Measurements from ENCODE around the gene STXBP6.
A peak's percentile ranks its signal among the peaks of the same experiment; 100 is the strongest.

Gene STXBP6

GRCh38 chr14:24858684-24859083, 191.3 kb downstream of the STXBP6 start:
- Histone ChIP-seq H3K36me3 (ENCODE audit: control insufficient read depth in 1 of 2, insufficient read depth in 2 of 2, low read depth in 1 of 2, low read length in 2 of 2) (peaks cover 0 to 22% of the 10 kb centered on the region in 2 experiments), H3K4me3 (ENCODE audit: insufficient read depth in 1 of 2, low read depth in 1 of 2, low read length in 2 of 2) (no peak overlapping the region), H3K23ac (ENCODE audit: low read length in 2 of 2) (no peak overlapping the region), H3K18ac (ENCODE audit: low read depth in 1 of 2, low read length in 2 of 2) (no peak overlapping the region), H2BK12ac (ENCODE audit: low read length in 2 of 2) (no peak overlapping the region), H3K27me3 (ENCODE audit: control insufficient read depth in 1 of 2, insufficient read depth in 1 of 2, low read length in 2 of 2) (no peaks in the 10 kb centered on the region), H3K4me1 (ENCODE audit: control insufficient read depth, insufficient read depth, low read depth, low read length) (no peaks in the 10 kb centered on the region), H3K27ac (ENCODE audit: low read length, poor library complexity, severe bottlenecking) (no peak overlapping the region), H3K9me3 (ENCODE audit: control insufficient read depth, low read length) (no peaks in the 10 kb centered on the region), H3K4ac (ENCODE audit: low read depth in 1 of 2, low read length in 2 of 2) (no peak overlapping the region), H2BK5ac (ENCODE audit: low read depth, low read length, poor library complexity, severe bottlenecking) (no peak overlapping the region), H3K14ac (ENCODE audit: low read length in 2 of 2) (no peak overlapping the region), H4K8ac (ENCODE audit: low read length) (no peak overlapping the region), H3K9ac (ENCODE audit: low read length) (no peak overlapping the region), H3K4me2 (ENCODE audit: low read length, poor library complexity, severe bottlenecking) (no peak overlapping the region), H2BK120ac (ENCODE audit: low read depth, low read length) (no peak overlapping the region), H3K79me1 (replicated peaks; ENCODE audit: low read length, poor library complexity, severe bottlenecking) (no peaks in the 10 kb centered on the region), H2AK5ac (ENCODE audit: low read length, severe bottlenecking) (no peak overlapping the region), H2AFZ (ENCODE audit: low read depth, low read length) (no peak overlapping the region), H2BK15ac (ENCODE audit: low read depth, poor library complexity, severe bottlenecking) (no peak overlapping the region), H4K91ac (ENCODE audit: low read length) (no peak overlapping the region)
- 93% methylated on average over 3 of the region's 4 CpGs for whole genome bisulfite sequencing
- DNase-seq, result no peak

GRCh38 chr14:24858052-24858451, 191.9 kb downstream of the STXBP6 start:
- no peak for DNase-seq
- H3K36me3 ChIP-seq (ENCODE audit: control insufficient read depth in 1 of 2, insufficient read depth in 2 of 2, low read depth in 1 of 2, low read length in 2 of 2), result peaks cover 0 to 24% of the 10 kb centered on the region in 2 experiments
- H3K9ac ChIP-seq (ENCODE audit: low read length), result no peak overlapping the region
- WGBS, result 88% methylated on average over 4 of the region's 4 CpGs
- H2BK15ac ChIP-seq (ENCODE audit: low read depth, poor library complexity, severe bottlenecking), result no peak overlapping the region
- no peak overlapping the region for H2BK5ac ChIP-seq (ENCODE audit: low read depth, low read length, poor library complexity, severe bottlenecking)
- H3K4me3 ChIP-seq (ENCODE audit: insufficient read depth in 1 of 2, low read depth in 1 of 2, low read length in 2 of 2), result no peak overlapping the region
- H2AK5ac ChIP-seq (ENCODE audit: low read length, severe bottlenecking), result no peak overlapping the region
- H2BK120ac ChIP-seq (ENCODE audit: low read depth, low read length), result no peak overlapping the region
- H3K79me1 ChIP-seq (replicated peaks; ENCODE audit: low read length, poor library complexity, severe bottlenecking), result no peaks in the 10 kb centered on the region
- H3K18ac ChIP-seq (ENCODE audit: low read depth in 1 of 2, low read length in 2 of 2), result no peak overlapping the region
- no peaks in the 10 kb centered on the region for H3K9me3 ChIP-seq (ENCODE audit: control insufficient read depth, low read length)
- H3K4me1 ChIP-seq (ENCODE audit: control insufficient read depth, insufficient read depth, low read depth, low read length), result no peaks in the 10 kb centered on the region
- no peak overlapping the region for H4K8ac ChIP-seq (ENCODE audit: low read length)
- H3K4ac ChIP-seq (ENCODE audit: low read depth in 1 of 2, low read length in 2 of 2), result no peak overlapping the region
- no peak overlapping the region for H2AFZ ChIP-seq (ENCODE audit: low read depth, low read length)
- no peak overlapping the region for H3K27ac ChIP-seq (ENCODE audit: low read length, poor library complexity, severe bottlenecking)
- no peak overlapping the region for H4K91ac ChIP-seq (ENCODE audit: low read length)
- peak overlapping the region in 1 of 2 experiments; percentile 72 for H2BK12ac ChIP-seq (ENCODE audit: low read length in 2 of 2)
- no peak overlapping the region for H3K4me2 ChIP-seq (ENCODE audit: low read length, poor library complexity, severe bottlenecking)
- no peak overlapping the region for H3K14ac ChIP-seq (ENCODE audit: low read length in 2 of 2)
- no peak overlapping the region for H3K23ac ChIP-seq (ENCODE audit: low read length in 2 of 2)
- H3K27me3 ChIP-seq (ENCODE audit: control insufficient read depth in 1 of 2, insufficient read depth in 1 of 2, low read length in 2 of 2), result no peaks in the 10 kb centered on the region

- Histone ChIP-seq H3K27me3 (ENCODE audit: control insufficient read depth in 1 of 2, insufficient read depth in 1 of 2, low read length in 2 of 2) (no peaks in the 10 kb centered on the region), H2AK5ac (ENCODE audit: low read length, severe bottlenecking) (no peak overlapping the region), H4K91ac (ENCODE audit: low read length) (no peak overlapping the region), H2AFZ (ENCODE audit: low read depth, low read length) (no peak overlapping the region), H3K4me2 (ENCODE audit: low read length, poor library complexity, severe bottlenecking) (no peak overlapping the region), H3K14ac (ENCODE audit: low read length in 2 of 2) (no peak overlapping the region), H4K8ac (ENCODE audit: low read length) (no peak overlapping the region), H3K27ac (ENCODE audit: low read length, poor library complexity, severe bottlenecking) (no peak overlapping the region), H3K79me1 (replicated peaks; ENCODE audit: low read length, poor library complexity, severe bottlenecking) (no peaks in the 10 kb centered on the region), H2BK120ac (ENCODE audit: low read depth, low read length) (no peak overlapping the region), H3K9ac (ENCODE audit: low read length) (no peak overlapping the region), H3K9me3 (ENCODE audit: control insufficient read depth, low read length) (no peaks in the 10 kb centered on the region), H2BK15ac (ENCODE audit: low read depth, poor library complexity, severe bottlenecking) (no peak overlapping the region), H2BK5ac (ENCODE audit: low read depth, low read length, poor library complexity, severe bottlenecking) (no peak overlapping the region), H3K4me1 (ENCODE audit: control insufficient read depth, insufficient read depth, low read depth, low read length) (no peaks in the 10 kb centered on the region), H3K23ac (ENCODE audit: low read length in 2 of 2) (no peak overlapping the region), H2BK12ac (ENCODE audit: low read length in 2 of 2) (no peak overlapping the region), H3K4ac (ENCODE audit: low read depth in 1 of 2, low read length in 2 of 2) (no peak overlapping the region), H3K4me3 (ENCODE audit: insufficient read depth in 1 of 2, low read depth in 1 of 2, low read length in 2 of 2) (no peak overlapping the region), H3K18ac (ENCODE audit: low read depth in 1 of 2, low read length in 2 of 2) (no peak overlapping the region), H3K36me3 (ENCODE audit: control insufficient read depth in 1 of 2, insufficient read depth in 2 of 2, low read depth in 1 of 2, low read length in 2 of 2) (peaks cover 0 to 24% of the 10 kb centered on the region in 2 experiments)
- no CpG with 5 or more reads among the region's 1 CpG for WGBS
- DNase-seq, result no peak
Measured at GRCh38 chr14:24857277-24857676, 192.7 kb downstream of the STXBP6 start.

DNA sequence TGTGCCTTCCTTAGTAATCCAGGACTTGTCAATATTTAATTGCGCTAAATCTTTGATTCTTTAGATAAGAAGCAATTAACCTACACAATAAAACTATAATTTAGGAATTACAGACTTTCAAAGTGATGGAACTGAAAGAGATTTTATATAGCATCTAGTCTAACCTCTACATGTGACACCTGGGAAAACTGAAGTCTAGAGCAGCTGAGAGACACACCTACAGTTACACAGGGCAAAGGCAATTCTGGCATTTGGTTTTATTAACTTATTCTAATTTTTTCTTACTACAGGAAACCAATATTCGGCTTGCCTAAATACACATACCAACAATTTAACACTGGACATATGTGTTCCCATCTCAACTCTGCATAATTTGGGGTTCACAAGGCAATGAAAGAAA, 196.5 kb downstream of the STXBP6 start:
- Histone ChIP-seq H3K4ac (ENCODE audit: low read depth in 1 of 2, low read length in 2 of 2) (no peak overlapping the region), H2BK5ac (ENCODE audit: low read depth, low read length, poor library complexity, severe bottlenecking) (no peak overlapping the region), H3K27me3 (ENCODE audit: control insufficient read depth in 1 of 2, insufficient read depth in 1 of 2, low read length in 2 of 2) (no peaks in the 10 kb centered on the region), H3K4me1 (ENCODE audit: control insufficient read depth, insufficient read depth, low read depth, low read length) (no peaks in the 10 kb centered on the region), H3K9ac (ENCODE audit: low read length) (no peak overlapping the region), H2BK120ac (ENCODE audit: low read depth, low read length) (no peak overlapping the region), H2AK5ac (ENCODE audit: low read length, severe bottlenecking) (no peak overlapping the region), H3K4me2 (ENCODE audit: low read length, poor library complexity, severe bottlenecking) (no peak overlapping the region), H2BK12ac (ENCODE audit: low read length in 2 of 2) (no peak overlapping the region), H2AFZ (ENCODE audit: low read depth, low read length) (no peak overlapping the region), H2BK15ac (ENCODE audit: low read depth, poor library complexity, severe bottlenecking) (no peak overlapping the region), H3K9me3 (ENCODE audit: control insufficient read depth, low read length) (no peaks in the 10 kb centered on the region), H3K36me3 (ENCODE audit: control insufficient read depth in 1 of 2, insufficient read depth in 2 of 2, low read depth in 1 of 2, low read length in 2 of 2) (peaks cover 0 to 24% of the 10 kb centered on the region in 2 experiments), H4K8ac (ENCODE audit: low read length) (no peak overlapping the region), H4K91ac (ENCODE audit: low read length) (no peak overlapping the region), H3K23ac (ENCODE audit: low read length in 2 of 2) (no peak overlapping the region), H3K18ac (ENCODE audit: low read depth in 1 of 2, low read length in 2 of 2) (no peak overlapping the region), H3K27ac (ENCODE audit: low read length, poor library complexity, severe bottlenecking) (no peak overlapping the region), H3K79me1 (replicated peaks; ENCODE audit: low read length, poor library complexity, severe bottlenecking) (no peaks in the 10 kb centered on the region), H3K4me3 (ENCODE audit: insufficient read depth in 1 of 2, low read depth in 1 of 2, low read length in 2 of 2) (no peak overlapping the region), H3K14ac (ENCODE audit: low read length in 2 of 2) (no peak overlapping the region)
- no peak for DNase-seq
- WGBS, result 83% methylated on average over 1 of the region's 2 CpGs
